Neural progenitor cell (in vitro differentiated cells): ENCODE data around the gene C2CD3. TPM values are rescaled to one million over a fixed set of nuclear protein-coding genes. Genes with fewer than 3 reads are reported as not detected.

Source experiments
- DNase-seq: peaks from one replicate; pipeline ENCODE4 v3.0.0-alpha.2; 2016; ENCODE audit warnings: low spot score
- H2AFZ ChIP-seq: fragments of 200-600 bp; sonication (generic); replicated peaks from 2 replicates; pipeline ENCODE4 v1.6.1; 2016; ENCODE audit warnings: antibody characterized with exemption
- H3F3A ChIP-seq: fragments of 200-600 bp; sonication (generic); 2 replicates; pipeline ENCODE4 v1.6.1; 2016; ENCODE audit warnings: antibody characterized with exemption, low read depth
- H3K27ac ChIP-seq: fragments of 200-600 bp; sonication (generic); 2 replicates; pipeline ENCODE4 v1.5.1; 2016; ENCODE audit warnings: mild to moderate bottlenecking
- H3K27me3 ChIP-seq: fragments of 200-600 bp; sonication (generic); 2 replicates; pipeline ENCODE4 v1.6.1; 2016; ENCODE audit warnings: mild to moderate bottlenecking, moderate library complexity
- H3K36me3 ChIP-seq: fragments of 200-600 bp; sonication (generic); 2 replicates; pipeline ENCODE4 v1.5.1; 2016
- H3K4me1 ChIP-seq: fragments of 200-600 bp; sonication (generic); 2 replicates; pipeline ENCODE4 v1.6.1; 2016; ENCODE audit warnings: mixed run types
- H3K4me2 ChIP-seq: fragments of 200-600 bp; sonication (generic); 2 replicates; pipeline ENCODE4 v1.6.1; 2016
- H3K4me3 ChIP-seq: fragments of 200-600 bp; sonication (generic); 2 replicates; pipeline ENCODE4 v1.5.1; 2016
- H3K79me2 ChIP-seq: fragments of 200-600 bp; sonication (generic); 2 replicates; pipeline ENCODE4 v1.6.1; 2016; ENCODE audit warnings: low read depth
- H3K9ac ChIP-seq: fragments of 200-600 bp; sonication (generic); 2 replicates; pipeline ENCODE4 v1.6.1; 2016
- H3K9me3 ChIP-seq: fragments of 200-600 bp; sonication (generic); 2 replicates; pipeline ENCODE4 v1.5.1; 2016; ENCODE audit warnings: low read depth
- H4K20me1 ChIP-seq: fragments of 200-600 bp; sonication (generic); 2 replicates; pipeline ENCODE4 v1.6.1; 2016; ENCODE audit warnings: low read depth
- H3K27ac Mint-ChIP-seq: 3 replicates; pipeline ENCODE4 v1.8.0; 2021; ENCODE audit warnings: mixed read lengths
- H3K27me3 Mint-ChIP-seq: 2 replicates; pipeline ENCODE4 v1.8.0; 2022; ENCODE audit warnings: low read depth, mild to moderate bottlenecking, inconsistent platforms, moderate library complexity, mixed read lengths; ENCODE audit not compliant: insufficient read depth
- H3K36me3 Mint-ChIP-seq: 3 replicates; pipeline ENCODE4 v1.8.0; 2021; ENCODE audit warnings: mixed read lengths
- H3K4me1 Mint-ChIP-seq: 3 replicates; pipeline ENCODE4 v1.8.0; 2021; ENCODE audit warnings: mixed read lengths
- H3K4me3 Mint-ChIP-seq: 3 replicates; pipeline ENCODE4 v1.8.0; 2021; ENCODE audit warnings: mild to moderate bottlenecking, moderate library complexity, mixed read lengths
- H3K9me3 Mint-ChIP-seq: 3 replicates; pipeline ENCODE4 v1.8.0; 2020; ENCODE audit warnings: mixed read lengths
- CTCF ChIP-seq: fragments of 200-600 bp; sonication (generic); IDR thresholded peaks from 2 replicates; pipeline ENCODE4 v1.5.1; 2017; ENCODE audit warnings: antibody characterized with exemption, mild to moderate bottlenecking
- EZH2 ChIP-seq: fragments of 200-600 bp; sonication (generic); IDR thresholded peaks from 2 replicates; pipeline ENCODE4 v1.6.1; 2017; ENCODE audit warnings: antibody characterized with exemption, mild to moderate bottlenecking, moderate library complexity
- EZH2phosphoT487 ChIP-seq: fragments of 200-600 bp; sonication (generic); IDR thresholded peaks from 2 replicates; pipeline ENCODE4 v1.6.1; 2017; ENCODE audit warnings: antibody characterized with exemption
- total RNA-seq: library from RNA; depleted of rRNA; stranded (reverse); fragments of >200 nt; gene quantifications from 2 replicates; pipeline ENCODE4 v1.2.3, GENCODE V29; 2015; ENCODE audit warnings: low replicate concordance

Gene C2CD3
- total RNA-seq, 1 donor from 2014 or later: 19.6 TPM

GRCh38 chr11:74205181-74205580 is 34.4 kb upstream of the C2CD3 start:
- Histone ChIP-seq H3K4me3 (no peak overlapping the region), H3K27ac (no peak overlapping the region), H3K4me2 (no peak overlapping the region), H3K36me3 (peaks cover 11% of the 10 kb centered on the region), H3K79me2 (no peaks in the 10 kb centered on the region), H3F3A (no peaks in the 10 kb centered on the region), H4K20me1 (no peaks in the 10 kb centered on the region), H3K27me3 (no peaks in the 10 kb centered on the region), H3K4me1 (no peaks in the 10 kb centered on the region), H3K9me3 (no peaks in the 10 kb centered on the region), H3K9ac (no peak overlapping the region), H2AFZ (no peak overlapping the region)
- Mint-ChIP-seq H3K4me3 (no peak overlapping the region), H3K27ac (no peak overlapping the region), H3K4me1 (no peaks in the 10 kb centered on the region), H3K27me3 (no peaks in the 10 kb centered on the region), H3K9me3 (no peaks in the 10 kb centered on the region), H3K36me3 (peaks cover 22% of the 10 kb centered on the region)
- DNase-seq: no peak
- TF ChIP-seq EZH2phosphoT487 (no peak), CTCF (no peak), EZH2 (no peak)

DNA sequence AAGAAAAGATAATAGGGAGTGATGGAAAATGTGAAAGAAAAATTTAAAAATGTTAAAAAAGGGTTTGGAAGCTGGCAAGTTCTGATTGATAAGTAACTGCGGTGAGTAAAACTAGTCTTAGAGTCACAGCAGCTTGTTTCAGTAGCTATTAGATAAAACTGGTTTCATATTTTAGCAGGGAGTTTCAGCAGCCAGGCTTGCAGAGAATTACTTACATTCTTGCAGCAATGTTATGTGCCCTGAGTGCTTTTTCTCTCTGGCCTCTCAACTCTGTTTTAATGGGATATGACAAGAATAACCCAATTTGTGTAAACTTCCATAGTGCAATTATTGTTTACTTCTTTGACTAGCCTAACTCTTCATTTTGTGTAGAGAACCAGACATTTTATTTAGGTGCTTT is 33.9 kb upstream of the C2CD3 start:
- no peak overlapping the region for H3K4me3 Mint-ChIP-seq
- TF ChIP-seq EZH2phosphoT487: no peak
- no peaks in the 10 kb centered on the region for H3K4me1 Mint-ChIP-seq
- no peak for DNase-seq
- H3K4me1 ChIP-seq: no peaks in the 10 kb centered on the region
- no peak overlapping the region for H3K9ac ChIP-seq
- H3K79me2 ChIP-seq: no peaks in the 10 kb centered on the region
- no peaks in the 10 kb centered on the region for H3K9me3 ChIP-seq
- H4K20me1 ChIP-seq: no peaks in the 10 kb centered on the region
- no peak overlapping the region for H3K4me3 ChIP-seq
- no peak overlapping the region for H3K4me2 ChIP-seq
- no peak overlapping the region for H3K27ac Mint-ChIP-seq
- H3K9me3 Mint-ChIP-seq: no peaks in the 10 kb centered on the region
- no peaks in the 10 kb centered on the region for H3K27me3 ChIP-seq
- H3K36me3 ChIP-seq: peaks cover 11% of the 10 kb centered on the region
- peaks cover 18% of the 10 kb centered on the region for H3K36me3 Mint-ChIP-seq
- no peaks in the 10 kb centered on the region for H3K27me3 Mint-ChIP-seq
- H2AFZ ChIP-seq: no peak overlapping the region
- no peaks in the 10 kb centered on the region for H3F3A ChIP-seq
- no peak overlapping the region for H3K27ac ChIP-seq

- Histone ChIP-seq H3F3A (no peaks in the 10 kb centered on the region), H3K9ac (no peak overlapping the region), H3K4me1 (no peaks in the 10 kb centered on the region), H2AFZ (no peak overlapping the region), H4K20me1 (no peaks in the 10 kb centered on the region), H3K4me3 (no peak overlapping the region), H3K36me3 (peaks cover 11% of the 10 kb centered on the region), H3K4me2 (no peak overlapping the region), H3K79me2 (no peaks in the 10 kb centered on the region), H3K9me3 (no peaks in the 10 kb centered on the region), H3K27me3 (no peaks in the 10 kb centered on the region), H3K27ac (no peak overlapping the region)
- TF ChIP-seq CTCF (no peak), EZH2phosphoT487 (no peak), EZH2 (no peak)
- Mint-ChIP-seq H3K36me3 (peaks cover 18% of the 10 kb centered on the region), H3K27ac (no peak overlapping the region), H3K9me3 (no peaks in the 10 kb centered on the region), H3K27me3 (no peaks in the 10 kb centered on the region), H3K4me3 (no peak overlapping the region), H3K4me1 (no peaks in the 10 kb centered on the region)
- DNase-seq: no peak
Observed at GRCh38 chr11:74203966-74204365, 33.2 kb upstream of the C2CD3 start.

GRCh38 chr11:74196781-74197486 is 26.1 kb upstream of the C2CD3 start:
- Mint-ChIP-seq H3K4me1 (no peaks in the 10 kb centered on the region), H3K4me3 (no peak overlapping the region), H3K36me3 (peaks cover 12% of the 10 kb centered on the region), H3K27ac (no peak overlapping the region), H3K27me3 (no peaks in the 10 kb centered on the region), H3K9me3 (peaks cover 7% of the 10 kb centered on the region)
- H3K9me3 ChIP-seq: peaks cover 11% of the 10 kb centered on the region
- peaks cover 13% of the 10 kb centered on the region for H3K36me3 ChIP-seq
- no peak overlapping the region for H3K4me3 ChIP-seq
- H3K27me3 ChIP-seq: no peaks in the 10 kb centered on the region
- no peak for TF ChIP-seq EZH2phosphoT487
- no peaks in the 10 kb centered on the region for H4K20me1 ChIP-seq
- H3F3A ChIP-seq: no peaks in the 10 kb centered on the region
- no peaks in the 10 kb centered on the region for H3K4me1 ChIP-seq
- H2AFZ ChIP-seq: no peak overlapping the region
- no peak overlapping the region for H3K4me2 ChIP-seq
- peaks cover 15% of the 10 kb centered on the region for H3K79me2 ChIP-seq
- no peak overlapping the region for H3K9ac ChIP-seq
- no peak for DNase-seq
- no peak overlapping the region for H3K27ac ChIP-seq
